OCI-LY7 (cell line): Measurements from ENCODE around the gene GGNBP2.

Source experiments
- EZH2phosphoT487 ChIP-seq: fragments of 200-600 bp; sonication (generic); IDR thresholded peaks from 2 replicates; pipeline ENCODE4 v1.6.1; 2018; ENCODE audit warnings: low read depth, borderline replicate concordance, mild to moderate bottlenecking, mixed run types, antibody characterized with exemption, low read length, moderate library complexity, mixed read lengths
- TF ChIP-seq, protein P1 (sequence below): fragments of 200-600 bp; sonication (generic); conservative IDR thresholded peaks from 2 replicates; pipeline ENCODE4 v1.5.1; 2014; ENCODE audit warnings: mild to moderate bottlenecking, antibody characterized with exemption, low read length, moderate library complexity, mixed read lengths

DNA sequence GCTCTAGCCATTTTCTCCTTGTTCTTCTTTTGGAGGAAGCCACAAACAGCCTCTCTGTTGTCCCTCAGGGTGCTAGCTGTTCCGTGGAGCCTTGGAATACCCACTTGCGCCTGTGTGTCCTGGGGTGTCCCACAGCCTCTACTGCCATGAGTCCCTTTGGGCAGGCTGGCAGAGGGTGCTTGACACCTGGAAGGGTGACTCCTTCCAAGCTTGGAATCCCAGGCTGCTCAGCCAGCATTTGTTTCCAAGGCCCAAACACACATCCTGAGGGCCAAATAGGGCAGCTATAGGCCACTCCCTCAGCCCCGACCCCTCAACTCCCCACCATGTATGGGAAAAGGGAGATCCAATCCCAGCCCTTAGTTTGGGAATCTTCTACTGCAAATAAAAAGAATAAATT, 43.4 kb upstream of the GGNBP2 start:
- TF ChIP-seq, protein P1, sequence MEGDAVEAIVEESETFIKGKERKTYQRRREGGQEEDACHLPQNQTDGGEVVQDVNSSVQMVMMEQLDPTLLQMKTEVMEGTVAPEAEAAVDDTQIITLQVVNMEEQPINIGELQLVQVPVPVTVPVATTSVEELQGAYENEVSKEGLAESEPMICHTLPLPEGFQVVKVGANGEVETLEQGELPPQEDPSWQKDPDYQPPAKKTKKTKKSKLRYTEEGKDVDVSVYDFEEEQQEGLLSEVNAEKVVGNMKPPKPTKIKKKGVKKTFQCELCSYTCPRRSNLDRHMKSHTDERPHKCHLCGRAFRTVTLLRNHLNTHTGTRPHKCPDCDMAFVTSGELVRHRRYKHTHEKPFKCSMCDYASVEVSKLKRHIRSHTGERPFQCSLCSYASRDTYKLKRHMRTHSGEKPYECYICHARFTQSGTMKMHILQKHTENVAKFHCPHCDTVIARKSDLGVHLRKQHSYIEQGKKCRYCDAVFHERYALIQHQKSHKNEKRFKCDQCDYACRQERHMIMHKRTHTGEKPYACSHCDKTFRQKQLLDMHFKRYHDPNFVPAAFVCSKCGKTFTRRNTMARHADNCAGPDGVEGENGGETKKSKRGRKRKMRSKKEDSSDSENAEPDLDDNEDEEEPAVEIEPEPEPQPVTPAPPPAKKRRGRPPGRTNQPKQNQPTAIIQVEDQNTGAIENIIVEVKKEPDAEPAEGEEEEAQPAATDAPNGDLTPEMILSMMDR, result no peak
- TF ChIP-seq EZH2phosphoT487, result no peak
